Measurements from ENCODE around the gene CPTP. TPM values are rescaled to one million over a fixed set of nuclear protein-coding genes. Genes with fewer than 3 reads are reported as not detected.

CPTP gene
- total RNA-seq, 1 experiment from 2014 or later = 52.2 TPM

- DNase-seq (ENCODE audit: low read depth, low spot score) (no peak), ATAC-seq (no peak)
- intact Hi-C loops (cut with micrococcal nuclease; ENCODE audit: unreplicated experiment) (no loop called here), in situ Hi-C loops (cut with HindIII; ENCODE audit: low pct_unique_long_range_greater_than_20kb, low sequenced_read_pairs) (no loop called here)
- TF ChIP-seq, protein P1, sequence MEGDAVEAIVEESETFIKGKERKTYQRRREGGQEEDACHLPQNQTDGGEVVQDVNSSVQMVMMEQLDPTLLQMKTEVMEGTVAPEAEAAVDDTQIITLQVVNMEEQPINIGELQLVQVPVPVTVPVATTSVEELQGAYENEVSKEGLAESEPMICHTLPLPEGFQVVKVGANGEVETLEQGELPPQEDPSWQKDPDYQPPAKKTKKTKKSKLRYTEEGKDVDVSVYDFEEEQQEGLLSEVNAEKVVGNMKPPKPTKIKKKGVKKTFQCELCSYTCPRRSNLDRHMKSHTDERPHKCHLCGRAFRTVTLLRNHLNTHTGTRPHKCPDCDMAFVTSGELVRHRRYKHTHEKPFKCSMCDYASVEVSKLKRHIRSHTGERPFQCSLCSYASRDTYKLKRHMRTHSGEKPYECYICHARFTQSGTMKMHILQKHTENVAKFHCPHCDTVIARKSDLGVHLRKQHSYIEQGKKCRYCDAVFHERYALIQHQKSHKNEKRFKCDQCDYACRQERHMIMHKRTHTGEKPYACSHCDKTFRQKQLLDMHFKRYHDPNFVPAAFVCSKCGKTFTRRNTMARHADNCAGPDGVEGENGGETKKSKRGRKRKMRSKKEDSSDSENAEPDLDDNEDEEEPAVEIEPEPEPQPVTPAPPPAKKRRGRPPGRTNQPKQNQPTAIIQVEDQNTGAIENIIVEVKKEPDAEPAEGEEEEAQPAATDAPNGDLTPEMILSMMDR (IDR thresholded peaks at IDR 0.05) = no peak
- no peaks in the 10 kb centered on the region for H3K9me3 ChIP-seq (ENCODE audit: control insufficient read depth, insufficient read depth, low read depth, low read length)
- H3K36me3 ChIP-seq (ENCODE audit: control insufficient read depth, insufficient read depth, low read length) = no peaks in the 10 kb centered on the region
- H3K4me1 ChIP-seq (ENCODE audit: control insufficient read depth, insufficient read depth, low read length) = peaks cover 19% of the 10 kb centered on the region
- no peaks in the 10 kb centered on the region for H3K27me3 ChIP-seq (ENCODE audit: control insufficient read depth, insufficient read depth, low read length)
- POLR2A ChIA-PET = no interaction called here
- BruUV-seq (replicated peaks) = no TSS peak
- no peak overlapping the region for H3K4me3 ChIP-seq (ENCODE audit: low read depth in 2 of 2, low read length in 2 of 2)
- CTCF ChIA-PET = no interaction called here
- H3K27ac ChIP-seq (ENCODE audit: low read length) = no peak overlapping the region
Measured at GRCh38 chr1:1340185-1340584, 15.6 kb downstream of the CPTP start.

- Histone ChIP-seq H3K4me1 (ENCODE audit: control insufficient read depth, insufficient read depth, low read length) (peaks cover 27% of the 10 kb centered on the region), H3K4me3 (ENCODE audit: low read depth in 2 of 2, low read length in 2 of 2) (no peak overlapping the region), H3K27me3 (ENCODE audit: control insufficient read depth, insufficient read depth, low read length) (no peaks in the 10 kb centered on the region), H3K36me3 (ENCODE audit: control insufficient read depth, insufficient read depth, low read length) (no peaks in the 10 kb centered on the region), H3K9me3 (ENCODE audit: control insufficient read depth, insufficient read depth, low read depth, low read length) (no peaks in the 10 kb centered on the region), H3K27ac (ENCODE audit: low read length) (no peak overlapping the region)
- intact Hi-C loops (cut with micrococcal nuclease; ENCODE audit: unreplicated experiment) (no loop called here), in situ Hi-C loops (cut with HindIII; ENCODE audit: low pct_unique_long_range_greater_than_20kb, low sequenced_read_pairs) (no loop called here)
- DNase-seq (ENCODE audit: low read depth, low spot score) (no peak), ATAC-seq (no peak)
- POLR2A ChIA-PET = no interaction called here
- CTCF ChIA-PET = interaction anchor here (0.6 kb wide), 1 partner anchor 31 kb away, joined by 11 read pairs; no protein-coding TSS in a partner anchor
- BruUV-seq (replicated peaks) = no TSS peak
- TF ChIP-seq, protein P1 (IDR thresholded peaks at IDR 0.05) = no peak
- TF ChIP-seq TCF7L2 (IDR thresholded peaks at IDR 0.05; ENCODE audit: low read depth, low read length) (no peak), SIN3A (IDR thresholded peaks at IDR 0.05; ENCODE audit: borderline replicate concordance, insufficient read depth, low read depth, low read length) (no peak), POLR2AphosphoS5 (IDR thresholded peaks at IDR 0.05; ENCODE audit: low read depth, low read length) (no peak)
- TF ChIP-seq, protein P2, sequence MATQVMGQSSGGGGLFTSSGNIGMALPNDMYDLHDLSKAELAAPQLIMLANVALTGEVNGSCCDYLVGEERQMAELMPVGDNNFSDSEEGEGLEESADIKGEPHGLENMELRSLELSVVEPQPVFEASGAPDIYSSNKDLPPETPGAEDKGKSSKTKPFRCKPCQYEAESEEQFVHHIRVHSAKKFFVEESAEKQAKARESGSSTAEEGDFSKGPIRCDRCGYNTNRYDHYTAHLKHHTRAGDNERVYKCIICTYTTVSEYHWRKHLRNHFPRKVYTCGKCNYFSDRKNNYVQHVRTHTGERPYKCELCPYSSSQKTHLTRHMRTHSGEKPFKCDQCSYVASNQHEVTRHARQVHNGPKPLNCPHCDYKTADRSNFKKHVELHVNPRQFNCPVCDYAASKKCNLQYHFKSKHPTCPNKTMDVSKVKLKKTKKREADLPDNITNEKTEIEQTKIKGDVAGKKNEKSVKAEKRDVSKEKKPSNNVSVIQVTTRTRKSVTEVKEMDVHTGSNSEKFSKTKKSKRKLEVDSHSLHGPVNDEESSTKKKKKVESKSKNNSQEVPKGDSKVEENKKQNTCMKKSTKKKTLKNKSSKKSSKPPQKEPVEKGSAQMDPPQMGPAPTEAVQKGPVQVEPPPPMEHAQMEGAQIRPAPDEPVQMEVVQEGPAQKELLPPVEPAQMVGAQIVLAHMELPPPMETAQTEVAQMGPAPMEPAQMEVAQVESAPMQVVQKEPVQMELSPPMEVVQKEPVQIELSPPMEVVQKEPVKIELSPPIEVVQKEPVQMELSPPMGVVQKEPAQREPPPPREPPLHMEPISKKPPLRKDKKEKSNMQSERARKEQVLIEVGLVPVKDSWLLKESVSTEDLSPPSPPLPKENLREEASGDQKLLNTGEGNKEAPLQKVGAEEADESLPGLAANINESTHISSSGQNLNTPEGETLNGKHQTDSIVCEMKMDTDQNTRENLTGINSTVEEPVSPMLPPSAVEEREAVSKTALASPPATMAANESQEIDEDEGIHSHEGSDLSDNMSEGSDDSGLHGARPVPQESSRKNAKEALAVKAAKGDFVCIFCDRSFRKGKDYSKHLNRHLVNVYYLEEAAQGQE (IDR thresholded peaks at IDR 0.05; ENCODE audit: insufficient read depth in 1 of 2, low read depth in 2 of 2, low read length in 1 of 2) = no peak
Measured at GRCh38 chr1:1340791-1341548, 16.4 kb downstream of the CPTP start.
